Activated T-helper 2 cell treated with anti-CD3 and anti-CD28 coated beads, Interferon-gamma antibody, Interleukin-2, Interleukin-4, amounts not matched to agents 10 μg/mL and 5 μg/mL and 100 μg/mL, durations not matched to agents 14 hours and 24 hours and 36 hours (primary cell): ENCODE results near the gene EFHC2. TPM values are rescaled to one million over a fixed set of nuclear protein-coding genes. Genes with fewer than 3 reads are reported as not detected.

Experiments
- DNase-seq: peaks from one replicate; pipeline ENCODE4 v3.0.0; 2021; ENCODE audit warnings: low spot score
- H3K27ac Mint-ChIP-seq: one replicate; pipeline ENCODE4 v1.8.0; 2021; ENCODE audit warnings: mixed read lengths
- H3K27me3 Mint-ChIP-seq: one replicate; pipeline ENCODE4 v1.8.0; 2021; ENCODE audit warnings: low read depth, mixed read lengths
- H3K36me3 Mint-ChIP-seq: one replicate; pipeline ENCODE4 v1.8.0; 2021; ENCODE audit warnings: low read depth, mixed read lengths
- H3K4me1 Mint-ChIP-seq: one replicate; pipeline ENCODE4 v1.8.0; 2021; ENCODE audit warnings: low read depth, mixed read lengths
- H3K4me3 Mint-ChIP-seq: one replicate; pipeline ENCODE4 v1.8.0; 2021; ENCODE audit warnings: low read depth, mild to moderate bottlenecking, moderate library complexity, mixed read lengths
- H3K9me3 Mint-ChIP-seq: one replicate; pipeline ENCODE4 v1.8.0; 2021; ENCODE audit warnings: mixed read lengths
- intact Hi-C: fragments of 100-400 bp; cut with micrococcal nuclease; formaldehyde crosslinking; loops from one replicate; pipeline ENCODE4 v1.15.1; 2023
- total RNA-seq: library from RNA; stranded (reverse); gene quantifications from 2 replicates; pipeline ENCODE4 v1.2.3, GENCODE V29; 2022

EFHC2 gene
- total RNA-seq, 1 donor from 2014 or later, result not detected

- H3K27me3 Mint-ChIP-seq, result no peaks in the 10 kb centered on the region
- no peak overlapping the region for H3K27ac Mint-ChIP-seq
- no peak for DNase-seq
- intact Hi-C loops, result no loop called here
- no peaks in the 10 kb centered on the region for H3K36me3 Mint-ChIP-seq
- H3K9me3 Mint-ChIP-seq, result no peaks in the 10 kb centered on the region
- H3K4me1 Mint-ChIP-seq, result peaks cover 2% of the 10 kb centered on the region
- no peak overlapping the region for H3K4me3 Mint-ChIP-seq
These were observed 23.9 kb downstream of the EFHC2 start for GRCh38 chrX:44319550-44319949.

DNA sequence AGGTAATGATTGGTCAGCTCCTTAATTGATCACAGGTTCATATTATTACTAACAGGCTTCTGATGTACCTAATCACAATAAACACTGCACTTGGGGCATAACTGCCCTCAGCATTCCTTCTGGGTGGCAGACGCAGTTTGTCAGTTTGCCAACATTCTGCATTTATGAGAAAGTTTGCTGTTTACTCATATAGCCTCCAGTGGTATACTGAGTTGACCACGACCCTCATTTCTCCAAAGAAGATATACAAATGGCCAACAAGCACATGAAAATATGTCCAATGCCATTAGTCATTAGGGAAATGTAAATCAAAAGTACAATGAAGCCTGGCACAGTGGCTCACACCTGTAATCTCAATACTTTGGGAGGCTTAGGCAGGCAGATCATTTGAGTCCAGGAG lies 26.3 kb downstream of the EFHC2 start:
- Mint-ChIP-seq H3K9me3 (no peaks in the 10 kb centered on the region), H3K27ac (no peak overlapping the region), H3K4me3 (no peak overlapping the region), H3K27me3 (no peaks in the 10 kb centered on the region), H3K36me3 (no peaks in the 10 kb centered on the region), H3K4me1 (peaks cover 8% of the 10 kb centered on the region)
- DNase-seq, result no peak
- intact Hi-C loops, result no loop called here

GRCh38 chrX:44314808-44315207 lies 28.7 kb downstream of the EFHC2 start:
- no peak overlapping the region for H3K27ac Mint-ChIP-seq

DNA sequence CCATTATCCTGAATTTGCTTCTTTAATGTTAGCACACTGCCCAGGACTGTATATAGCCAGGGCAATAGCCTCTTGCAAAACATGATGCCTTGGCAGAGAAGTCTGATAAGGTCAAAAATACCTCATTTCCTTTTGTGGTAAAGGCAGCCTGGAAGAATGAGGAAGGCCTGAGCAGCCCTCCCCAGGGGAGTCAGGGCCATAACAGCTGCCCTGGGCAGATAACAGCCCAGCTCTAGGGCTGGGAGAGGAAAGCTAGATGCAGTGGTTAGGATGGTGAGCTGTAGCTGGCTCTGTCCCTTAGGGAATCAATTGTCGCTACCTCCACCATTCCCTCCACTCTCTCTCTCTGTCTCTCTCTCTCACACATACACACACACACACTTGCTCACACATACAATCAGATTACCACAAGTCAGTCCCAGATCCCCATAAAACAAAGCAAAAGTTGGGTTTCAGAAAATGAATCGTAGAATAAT lies 29.2 kb downstream of the EFHC2 start:
- Mint-ChIP-seq H3K4me1 (peaks cover 8% of the 10 kb centered on the region), H3K36me3 (no peaks in the 10 kb centered on the region), H3K27me3 (no peaks in the 10 kb centered on the region), H3K27ac (no peak overlapping the region), H3K9me3 (no peaks in the 10 kb centered on the region), H3K4me3 (no peak overlapping the region)
- intact Hi-C loops, result no loop called here
- DNase-seq, result no peak

More at GRCh38 chrX:44314808-44315207, 28.7 kb downstream of the EFHC2 start:
- H3K9me3 Mint-ChIP-seq, result no peaks in the 10 kb centered on the region
- DNase-seq, result no peak
- H3K36me3 Mint-ChIP-seq, result no peaks in the 10 kb centered on the region
- no peaks in the 10 kb centered on the region for H3K27me3 Mint-ChIP-seq
- peaks cover 8% of the 10 kb centered on the region for H3K4me1 Mint-ChIP-seq
- no peak overlapping the region for H3K4me3 Mint-ChIP-seq
- intact Hi-C loops, result no loop called here

DNA sequence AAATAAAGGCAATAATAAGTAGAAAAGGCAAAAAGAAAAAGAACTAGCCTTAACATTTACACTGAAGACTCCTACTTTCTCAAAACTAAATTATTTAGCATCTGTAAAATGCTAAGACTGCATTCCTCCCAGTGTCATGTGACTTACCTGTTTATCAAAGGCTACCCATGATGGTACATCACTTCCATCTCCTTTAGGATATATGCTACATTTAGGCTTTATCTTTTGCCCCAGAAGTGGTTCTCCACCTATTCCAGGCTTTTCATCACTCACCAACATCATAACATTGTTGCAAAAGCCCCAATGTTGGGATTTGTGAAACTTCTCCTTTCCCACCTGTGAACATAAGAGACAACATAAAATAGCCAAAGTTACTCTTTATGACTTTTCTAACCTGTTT lies 31.1 kb downstream of the EFHC2 start:
- Mint-ChIP-seq H3K4me3 (no peak overlapping the region), H3K4me1 (peaks cover 8% of the 10 kb centered on the region), H3K27me3 (no peaks in the 10 kb centered on the region), H3K27ac (no peak overlapping the region), H3K9me3 (no peaks in the 10 kb centered on the region), H3K36me3 (no peaks in the 10 kb centered on the region)
- intact Hi-C loops, result no loop called here
- no peak for DNase-seq

- Mint-ChIP-seq H3K27me3 (no peaks in the 10 kb centered on the region), H3K9me3 (no peaks in the 10 kb centered on the region), H3K4me1 (peaks cover 8% of the 10 kb centered on the region), H3K36me3 (no peaks in the 10 kb centered on the region), H3K27ac (no peak overlapping the region), H3K4me3 (no peak overlapping the region)
- intact Hi-C loops, result no loop called here
- DNase-seq, result no peak
These were observed 33.2 kb downstream of the EFHC2 start for GRCh38 chrX:44310227-44310626.

- intact Hi-C loops, result no loop called here
- no peak overlapping the region for H3K27ac Mint-ChIP-seq
- no peak for DNase-seq
- H3K27me3 Mint-ChIP-seq, result no peaks in the 10 kb centered on the region
- no peaks in the 10 kb centered on the region for H3K36me3 Mint-ChIP-seq
- H3K4me3 Mint-ChIP-seq, result no peak overlapping the region
- no peaks in the 10 kb centered on the region for H3K9me3 Mint-ChIP-seq
- peaks cover under 1% of the 10 kb centered on the region for H3K4me1 Mint-ChIP-seq
These were observed 34.6 kb downstream of the EFHC2 start for GRCh38 chrX:44308869-44309268.

DNA sequence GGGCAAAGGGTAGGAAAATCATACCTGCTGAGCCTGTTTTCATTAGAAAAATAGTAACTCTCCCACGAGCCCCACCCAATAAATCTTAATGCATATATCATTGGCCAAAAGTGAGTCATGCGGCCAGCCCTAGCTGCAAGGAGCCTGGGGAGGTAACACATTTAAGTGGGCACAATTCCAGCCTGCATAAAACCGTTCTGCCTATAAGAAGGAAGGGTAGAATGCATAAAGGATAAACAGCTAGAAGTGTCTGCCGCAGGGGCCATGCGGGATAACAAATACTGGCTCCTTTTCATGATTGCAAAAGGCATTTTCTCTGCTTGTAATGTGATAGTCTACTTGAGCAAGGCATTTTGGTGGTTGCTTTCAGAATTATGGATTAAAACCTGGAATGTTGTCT lies 37.1 kb downstream of the EFHC2 start:
- Mint-ChIP-seq H3K9me3 (no peaks in the 10 kb centered on the region), H3K27me3 (no peaks in the 10 kb centered on the region), H3K4me1 (no peaks in the 10 kb centered on the region), H3K27ac (no peak overlapping the region), H3K4me3 (no peak overlapping the region), H3K36me3 (no peaks in the 10 kb centered on the region)
- intact Hi-C loops, result no loop called here
- DNase-seq, result no peak

GRCh38 chrX:44305921-44306320 lies 37.6 kb downstream of the EFHC2 start:
- no peak overlapping the region for H3K4me3 Mint-ChIP-seq

GRCh38 chrX:44303119-44303518 lies 40.4 kb downstream of the EFHC2 start:
- intact Hi-C loops, result no loop called here
- Mint-ChIP-seq H3K9me3 (no peaks in the 10 kb centered on the region), H3K4me1 (no peaks in the 10 kb centered on the region), H3K36me3 (no peaks in the 10 kb centered on the region), H3K4me3 (no peak overlapping the region), H3K27me3 (no peaks in the 10 kb centered on the region), H3K27ac (no peak overlapping the region)
- no peak for DNase-seq

More at GRCh38 chrX:44305921-44306320, 37.6 kb downstream of the EFHC2 start:
- Mint-ChIP-seq H3K4me1 (no peaks in the 10 kb centered on the region), H3K27me3 (no peaks in the 10 kb centered on the region), H3K27ac (no peak overlapping the region), H3K36me3 (no peaks in the 10 kb centered on the region), H3K9me3 (no peaks in the 10 kb centered on the region)
- intact Hi-C loops, result no loop called here
- DNase-seq, result no peak

DNA sequence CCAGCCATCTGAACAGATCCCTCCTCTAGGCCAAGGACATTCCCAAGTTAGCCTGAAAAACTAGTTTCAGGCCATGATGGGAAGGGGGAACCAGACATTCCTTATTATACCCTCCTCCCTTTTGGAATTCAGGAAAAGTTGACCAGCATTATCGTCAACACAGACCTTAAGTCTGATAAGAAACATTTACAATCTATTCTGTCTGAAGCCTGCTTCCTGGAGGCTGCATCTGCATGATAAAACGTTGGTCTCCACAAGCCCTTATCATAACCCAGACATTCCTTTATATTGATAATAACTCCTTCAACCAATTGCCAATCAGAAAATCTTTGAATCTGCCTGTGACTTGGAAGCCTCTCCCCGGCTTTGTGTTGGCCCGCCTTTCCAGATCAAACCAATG lies 44.3 kb downstream of the EFHC2 start:
- Mint-ChIP-seq H3K9me3 (no peaks in the 10 kb centered on the region), H3K4me3 (no peak overlapping the region), H3K4me1 (no peaks in the 10 kb centered on the region), H3K27me3 (no peaks in the 10 kb centered on the region), H3K27ac (no peak overlapping the region), H3K36me3 (no peaks in the 10 kb centered on the region)
- intact Hi-C loops, result no loop called here
- DNase-seq, result no peak

GRCh38 chrX:44291468-44292092 lies 51.9 kb downstream of the EFHC2 start:
- H3K9me3 Mint-ChIP-seq, result no peaks in the 10 kb centered on the region
- no peak overlapping the region for H3K27ac Mint-ChIP-seq
- H3K4me3 Mint-ChIP-seq, result no peak overlapping the region
- H3K4me1 Mint-ChIP-seq, result no peaks in the 10 kb centered on the region
- H3K27me3 Mint-ChIP-seq, result peaks cover 3% of the 10 kb centered on the region
- DNase-seq, result no peak
- H3K36me3 Mint-ChIP-seq, result no peaks in the 10 kb centered on the region
- intact Hi-C loops, result no loop called here

DNA sequence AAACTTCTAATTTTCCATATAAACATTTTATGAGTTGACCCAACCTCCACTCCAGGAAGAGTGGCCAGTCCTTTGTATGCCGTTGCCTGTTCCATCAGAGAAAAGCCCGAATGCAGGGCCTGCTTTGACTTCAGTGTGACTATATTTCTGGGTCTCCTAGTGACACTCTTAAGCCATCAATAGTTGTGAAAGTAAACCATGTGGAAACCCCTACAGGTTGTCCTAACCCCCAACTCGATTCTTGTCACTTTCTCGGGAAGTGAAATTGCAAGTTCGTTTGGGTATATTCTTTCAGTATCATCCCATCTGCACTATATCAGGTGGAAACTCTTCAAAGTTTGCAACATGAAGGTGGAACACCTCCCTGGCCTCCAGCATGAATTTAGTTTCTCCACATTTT lies 52.8 kb downstream of the EFHC2 start:
- no peaks in the 10 kb centered on the region for H3K36me3 Mint-ChIP-seq
- no peak overlapping the region for H3K4me3 Mint-ChIP-seq
- DNase-seq, result no peak
- H3K27ac Mint-ChIP-seq, result no peak overlapping the region
- H3K27me3 Mint-ChIP-seq, result peaks cover 3% of the 10 kb centered on the region
- H3K4me1 Mint-ChIP-seq, result no peaks in the 10 kb centered on the region
- intact Hi-C loops, result no loop called here
- no peaks in the 10 kb centered on the region for H3K9me3 Mint-ChIP-seq

DNA sequence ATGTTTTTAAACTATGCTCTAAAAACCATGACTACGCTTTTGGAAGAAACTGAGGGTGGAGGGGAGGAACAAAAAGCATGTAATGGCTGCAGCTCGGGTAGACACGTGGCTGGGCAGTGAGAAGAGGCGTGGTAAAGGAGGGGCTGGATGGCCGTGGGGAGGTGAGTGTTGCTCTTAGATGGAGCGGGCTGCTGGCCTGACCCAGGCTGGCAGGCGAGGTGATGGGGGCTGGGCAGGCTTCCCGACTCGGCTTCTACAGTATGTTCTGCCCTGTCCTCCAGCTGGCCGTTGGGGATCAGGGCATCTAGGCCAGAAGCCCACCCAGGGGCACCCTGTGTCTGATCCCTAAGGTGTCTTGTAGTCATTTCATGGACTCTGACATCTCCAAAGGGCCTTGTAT lies 60.7 kb downstream of the EFHC2 start:
- Mint-ChIP-seq H3K4me1 (no peaks in the 10 kb centered on the region), H3K27ac (no peak overlapping the region), H3K27me3 (no peaks in the 10 kb centered on the region), H3K9me3 (no peaks in the 10 kb centered on the region), H3K36me3 (no peaks in the 10 kb centered on the region), H3K4me3 (no peak overlapping the region)
- intact Hi-C loops, result no loop called here
- no peak for DNase-seq
